A549 (cell line): ENCODE data around the gene DOCK10.

ENCODE experiments used
- BHLHE40 ChIP-seq: IDR thresholded peaks from 2 replicates; pipeline ENCODE4 v1.6.1; 2012; ENCODE audit warnings: low read depth, low read length, inconsistent platforms
- CHD4 ChIP-seq: fragments of 200-600 bp; sonication (generic); IDR thresholded peaks from 2 replicates; pipeline ENCODE4 v1.6.1; 2016; ENCODE audit warnings: antibody characterized with exemption, mild to moderate bottlenecking, borderline replicate concordance
- EHMT2 ChIP-seq: fragments of 200-600 bp; sonication (generic); IDR thresholded peaks from 2 replicates; pipeline ENCODE4 v1.6.1; 2016; ENCODE audit warnings: antibody characterized with exemption, low read depth, mild to moderate bottlenecking, moderate library complexity
- EP300 ChIP-seq, 2 experiments: fragments of >200 bp; sonication (Bioruptor Twin); formaldehyde crosslinking; IDR thresholded peaks; 2 replicates in 1 of 2; 3 replicates in 1 of 2; pipeline ENCODE4 v1.6.1; 2016 to 2017
- FOSB ChIP-seq: fragments of 250-450 bp; sonication (Bioruptor Pico); IDR thresholded peaks from 2 replicates; pipeline ENCODE4 v1.5.0; 2020; ENCODE audit warnings: mild to moderate bottlenecking, moderate library complexity
- HOXA7 ChIP-seq: fragments of 250-450 bp; sonication (Bioruptor Pico); IDR thresholded peaks from 2 replicates; pipeline ENCODE4 v1.5.0; 2020; ENCODE audit warnings: mild to moderate bottlenecking, moderate library complexity
- POLR2A ChIP-seq: IDR thresholded peaks from 2 replicates; pipeline ENCODE4 v1.6.1; 2012; ENCODE audit warnings: mild to moderate bottlenecking, low read length
- RARB ChIP-seq: fragments of 250-450 bp; sonication (Bioruptor Pico); IDR thresholded peaks from 2 replicates; pipeline ENCODE4 v1.8.0; 2021; ENCODE audit warnings: mild to moderate bottlenecking, moderate library complexity
- REST ChIP-seq: fragments of 200-600 bp; sonication (generic); IDR thresholded peaks from 2 replicates; pipeline ENCODE4 v1.6.1; 2016; ENCODE audit warnings: antibody characterized with exemption, mild to moderate bottlenecking, moderate library complexity
- RFX5 ChIP-seq: fragments of 450-650 bp; IDR thresholded peaks from 2 replicates; pipeline ENCODE4 v1.7.1; 2014; ENCODE audit warnings: antibody characterized with exemption, mild to moderate bottlenecking, moderate library complexity
- SMC3 ChIP-seq: fragments of >200 bp; sonication (Bioruptor Twin); formaldehyde crosslinking; IDR thresholded peaks from 3 replicates; pipeline ENCODE4 v1.6.1; 2018; ENCODE audit warnings: inconsistent platforms
- TF ChIP-seq, protein P1 (sequence below): fragments of >200 bp; sonication (Bioruptor Twin); formaldehyde crosslinking; IDR thresholded peaks from 3 replicates; pipeline ENCODE4 v1.5.1; 2016
- TF ChIP-seq, protein P2 (sequence below): IDR thresholded peaks from 2 replicates; pipeline ENCODE4 v1.6.1; 2012
- TF ChIP-seq, protein P3 (sequence below): IDR thresholded peaks from 2 replicates; pipeline ENCODE4 v1.6.1; 2012; ENCODE audit warnings: low read depth, borderline replicate concordance

DNA sequence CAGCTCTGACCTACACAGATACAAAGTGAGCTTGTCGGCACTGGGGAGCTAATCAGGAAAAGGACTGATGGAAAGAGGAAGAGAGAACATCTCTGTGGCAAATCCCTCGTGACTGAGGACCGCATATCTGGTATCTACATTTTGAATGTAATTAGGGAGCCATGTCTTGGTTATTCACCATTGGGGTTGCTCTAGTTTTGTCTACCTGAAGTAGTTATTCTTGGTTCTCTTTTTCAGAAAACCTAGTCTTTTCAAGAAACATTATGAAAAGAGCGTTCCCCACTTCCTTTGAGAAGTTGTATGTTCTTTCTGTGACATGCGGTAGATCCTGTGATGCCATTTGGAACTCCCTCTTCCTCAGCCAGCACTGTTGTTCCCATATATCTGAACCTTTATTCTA lies 104.4 kb downstream of the DOCK10 start:
- TF ChIP-seq, protein P1, sequence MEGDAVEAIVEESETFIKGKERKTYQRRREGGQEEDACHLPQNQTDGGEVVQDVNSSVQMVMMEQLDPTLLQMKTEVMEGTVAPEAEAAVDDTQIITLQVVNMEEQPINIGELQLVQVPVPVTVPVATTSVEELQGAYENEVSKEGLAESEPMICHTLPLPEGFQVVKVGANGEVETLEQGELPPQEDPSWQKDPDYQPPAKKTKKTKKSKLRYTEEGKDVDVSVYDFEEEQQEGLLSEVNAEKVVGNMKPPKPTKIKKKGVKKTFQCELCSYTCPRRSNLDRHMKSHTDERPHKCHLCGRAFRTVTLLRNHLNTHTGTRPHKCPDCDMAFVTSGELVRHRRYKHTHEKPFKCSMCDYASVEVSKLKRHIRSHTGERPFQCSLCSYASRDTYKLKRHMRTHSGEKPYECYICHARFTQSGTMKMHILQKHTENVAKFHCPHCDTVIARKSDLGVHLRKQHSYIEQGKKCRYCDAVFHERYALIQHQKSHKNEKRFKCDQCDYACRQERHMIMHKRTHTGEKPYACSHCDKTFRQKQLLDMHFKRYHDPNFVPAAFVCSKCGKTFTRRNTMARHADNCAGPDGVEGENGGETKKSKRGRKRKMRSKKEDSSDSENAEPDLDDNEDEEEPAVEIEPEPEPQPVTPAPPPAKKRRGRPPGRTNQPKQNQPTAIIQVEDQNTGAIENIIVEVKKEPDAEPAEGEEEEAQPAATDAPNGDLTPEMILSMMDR = no peak
- TF ChIP-seq EHMT2 (no peak), BHLHE40 (no peak), POLR2A (no peak), REST (no peak), SMC3 (no peak), FOSB (CRISPR knock-in tag) (no peak), CHD4 (no peak), RFX5 (no peak), RARB (no peak), EP300 (IDR thresholded peaks at IDR 0.05) (no peak), HOXA7 (CRISPR knock-in tag) (no peak)
- TF ChIP-seq, protein P2, sequence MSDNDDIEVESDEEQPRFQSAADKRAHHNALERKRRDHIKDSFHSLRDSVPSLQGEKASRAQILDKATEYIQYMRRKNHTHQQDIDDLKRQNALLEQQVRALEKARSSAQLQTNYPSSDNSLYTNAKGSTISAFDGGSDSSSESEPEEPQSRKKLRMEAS = no peak
- TF ChIP-seq, protein P3, sequence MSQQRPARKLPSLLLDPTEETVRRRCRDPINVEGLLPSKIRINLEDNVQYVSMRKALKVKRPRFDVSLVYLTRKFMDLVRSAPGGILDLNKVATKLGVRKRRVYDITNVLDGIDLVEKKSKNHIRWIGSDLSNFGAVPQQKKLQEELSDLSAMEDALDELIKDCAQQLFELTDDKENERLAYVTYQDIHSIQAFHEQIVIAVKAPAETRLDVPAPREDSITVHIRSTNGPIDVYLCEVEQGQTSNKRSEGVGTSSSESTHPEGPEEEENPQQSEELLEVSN = no peak
